Stimulated activated CD4-positive, alpha-beta T cell treated with anti-CD3 and anti-CD28 coated beads, Interleukin-15, amount 100 ng/mL, for 1 hour (primary cell): ENCODE measurements around the gene STK17A.
"Not testable (repeated sequence)": the region's sequence is repeated elsewhere in the genome, so short reads cannot be mapped to it uniquely, and the experiment has no call there.

Source experiments
- DNase-seq, 2 donors: peaks; one replicate each; pipeline ENCODE4 v3.0.0-alpha.2; 2020; ENCODE audit warnings: low read depth in 1 of 2, low spot score in 1 of 2

STK17A gene

GRCh38 chr7:43565786-43566185, 17.1 kb upstream of the STK17A start:
- DNase-seq: no peak

- DNase-seq: no peak
Measured at GRCh38 chr7:43568529-43568928, 14.4 kb upstream of the STK17A start.

GRCh38 chr7:43569424-43569823, 13.5 kb upstream of the STK17A start:
- DNase-seq: no peak

GRCh38 chr7:43570688-43571365, 12.1 kb upstream of the STK17A start:
- no peak for DNase-seq

- DNase-seq: no peak
Measured at GRCh38 chr7:43572516-43573049, 10.3 kb upstream of the STK17A start.

GRCh38 chr7:43573832-43574231, 9.1 kb upstream of the STK17A start:
- DNase-seq: not testable (repeated sequence)

- DNase-seq: no peak
Measured at GRCh38 chr7:43575506-43575905, 7.4 kb upstream of the STK17A start.

GRCh38 chr7:43576241-43576640, 6.7 kb upstream of the STK17A start:
- DNase-seq: no peak

GRCh38 chr7:43577485-43577951, 5.4 kb upstream of the STK17A start:
- DNase-seq: no peak

GRCh38 chr7:43583424-43584194, 701 bp downstream of the STK17A start:
- peak; percentile 37 to 52 for DNase-seq

- DNase-seq: no peak
Measured at GRCh38 chr7:43584195-43584586, 1.3 kb downstream of the STK17A start.

GRCh38 chr7:43584733-43585132, 1.8 kb downstream of the STK17A start:
- not testable (repeated sequence) for DNase-seq

GRCh38 chr7:43585562-43585961, 2.7 kb downstream of the STK17A start:
- DNase-seq: no peak

- DNase-seq: no peak
Measured at GRCh38 chr7:43586251-43586900, 3.5 kb downstream of the STK17A start.

- DNase-seq: no peak
Measured at GRCh38 chr7:43588477-43589132, 5.7 kb downstream of the STK17A start.

GRCh38 chr7:43589133-43589478, 6.2 kb downstream of the STK17A start:
- no peak for DNase-seq

- no peak for DNase-seq
Measured at GRCh38 chr7:43589728-43590127, 6.8 kb downstream of the STK17A start.

- DNase-seq: no peak
Measured at GRCh38 chr7:43590862-43591557, 8.1 kb downstream of the STK17A start.

- no peak for DNase-seq
Measured at GRCh38 chr7:43591558-43592180, 8.8 kb downstream of the STK17A start.

- no peak for DNase-seq
Measured at GRCh38 chr7:43592326-43592725, 9.4 kb downstream of the STK17A start.
